HepG2 (cell line): ENCODE results near the gene ZBTB37. TPM values are rescaled to one million over a fixed set of nuclear protein-coding genes. Genes with fewer than 3 reads are reported as not detected.
A peak's percentile ranks its signal among the peaks of the same experiment; 100 is the strongest.

ENCODE experiments used
- ELF4 ChIP-seq: sonication (generic); formaldehyde crosslinking; IDR thresholded peaks from 2 replicates; pipeline ENCODE4 v1.5.0; 2020; ENCODE audit warnings: missing genetic modification reagents, mild to moderate bottlenecking, moderate library complexity, borderline replicate concordance
- HMG20A ChIP-seq: IDR thresholded peaks from 2 replicates; pipeline ENCODE4 v1.6.1; 2016; ENCODE audit warnings: borderline replicate concordance
- HOMEZ ChIP-seq: IDR thresholded peaks from 2 replicates; pipeline ENCODE4 v1.6.1; 2016; ENCODE audit warnings: low read depth
- IKZF1 ChIP-seq: fragments of 450-650 bp; IDR thresholded peaks from 2 replicates; pipeline ENCODE4 v1.7.1; 2016
- MIXL1 ChIP-seq: IDR thresholded peaks from 2 replicates; pipeline ENCODE4 v1.6.1; 2016
- MXI1 ChIP-seq: IDR thresholded peaks from 3 replicates; pipeline ENCODE4 v1.6.1; 2012; ENCODE audit warnings: low read depth, low read length, inconsistent platforms, borderline replicate concordance
- NFIB ChIP-seq: sonication (generic); formaldehyde crosslinking; IDR thresholded peaks from 2 replicates; pipeline ENCODE4 v1.9.0; 2021; ENCODE audit warnings: missing genetic modification reagents, mild to moderate bottlenecking, borderline replicate concordance
- NR0B2 ChIP-seq: sonication (generic); formaldehyde crosslinking; IDR thresholded peaks from 2 replicates; pipeline ENCODE4 v1.4.0; 2020; ENCODE audit warnings: mild to moderate bottlenecking, missing genetic modification reagents
- PLSCR1 ChIP-seq: sonication (generic); formaldehyde crosslinking; IDR thresholded peaks from 2 replicates; pipeline ENCODE4 v1.5.0; 2020; ENCODE audit warnings: missing genetic modification reagents, mild to moderate bottlenecking, borderline replicate concordance
- PREB ChIP-seq: sonication (generic); formaldehyde crosslinking; IDR thresholded peaks from 2 replicates; pipeline ENCODE4 v1.4.0; 2020; ENCODE audit warnings: missing genetic modification reagents
- SATB2 ChIP-seq: sonication (generic); formaldehyde crosslinking; IDR thresholded peaks from 2 replicates; pipeline ENCODE4 v1.5.0; 2020; ENCODE audit warnings: missing genetic modification reagents
- SCMH1 ChIP-seq: sonication (generic); formaldehyde crosslinking; IDR thresholded peaks from 2 replicates; pipeline ENCODE4 v1.9.0; 2021; ENCODE audit warnings: missing genetic modification reagents, mild to moderate bottlenecking, borderline replicate concordance
- TEAD3 ChIP-seq: optimal IDR thresholded peaks from 2 replicates; pipeline ENCODE3; 2016; ENCODE audit warnings: borderline replicate concordance
- TOPORS ChIP-seq: sonication (generic); formaldehyde crosslinking; IDR thresholded peaks from 2 replicates; pipeline ENCODE4 v1.8.0; 2023; ENCODE audit warnings: mild to moderate bottlenecking, missing genetic modification reagents
- U2AF2 ChIP-seq: fragments of 200-400 bp; formaldehyde crosslinking; IDR thresholded peaks from 2 replicates; pipeline ENCODE4 v1.6.1; 2017; ENCODE audit warnings: low read depth, mild to moderate bottlenecking, low read length
- ZNF224 ChIP-seq: sonication (generic); formaldehyde crosslinking; IDR thresholded peaks from 2 replicates; pipeline ENCODE4 v1.5.0; 2020; ENCODE audit warnings: mild to moderate bottlenecking, missing genetic modification reagents
- ZNF432 ChIP-seq: sonication (generic); formaldehyde crosslinking; IDR thresholded peaks from 2 replicates; pipeline ENCODE4 v1.5.0; 2020; ENCODE audit warnings: missing genetic modification reagents, mild to moderate bottlenecking, borderline replicate concordance
- ZNF780A ChIP-seq: sonication (generic); formaldehyde crosslinking; IDR thresholded peaks from 2 replicates; pipeline ENCODE4 v1.8.0; 2022; ENCODE audit warnings: mild to moderate bottlenecking, missing genetic modification reagents, moderate library complexity
- polyA plus RNA-seq, 8 experiments: library from polyadenylated mRNA; depleted of rRNA in 3 of 8; stranded (reverse) in 7 of 8; unstranded in 1 of 8; fragments of >200 nt; fragmentation: Illumina TruSeq in 4 of 8; extraction: Trizol in 4 of 8; gene quantifications; 2 replicates each; pipeline versions ENCODE4 v1.2.1 to v1.2.3, GENCODE V29; 2011 to 2016; ENCODE audit warnings: low read depth in 4 of 8, missing spikeins in 1 of 8, mixed read lengths in 1 of 8; ENCODE audit not compliant: insufficient read depth in 1 of 8
- total RNA-seq, 5 experiments: library from RNA; depleted of rRNA; stranded (reverse); fragments of >200 nt; fragmentation: Illumina TruSeq; extraction: Trizol; gene quantifications; 2 replicates each; pipeline ENCODE4 v1.2.3, GENCODE V29; 2016; ENCODE audit warnings: low read depth in 1 of 5
- TF ChIP-seq, protein P1 (sequence below): sonication (generic); formaldehyde crosslinking; IDR thresholded peaks from 2 replicates; pipeline ENCODE4 v1.8.1; 2023; ENCODE audit warnings: mild to moderate bottlenecking, missing genetic modification reagents
- TF ChIP-seq, protein P2 (sequence below): sonication (generic); formaldehyde crosslinking; IDR thresholded peaks from 2 replicates; pipeline ENCODE4 v1.4.0; 2020; ENCODE audit warnings: mild to moderate bottlenecking, missing genetic modification reagents

The ZBTB37 gene
- total and polyA plus RNA-seq, 2 of the 13 experiments (the other 11 are each of a cell fraction or from before 2014, with no cell fraction given): 2.6 to 7.7 TPM

DNA sequence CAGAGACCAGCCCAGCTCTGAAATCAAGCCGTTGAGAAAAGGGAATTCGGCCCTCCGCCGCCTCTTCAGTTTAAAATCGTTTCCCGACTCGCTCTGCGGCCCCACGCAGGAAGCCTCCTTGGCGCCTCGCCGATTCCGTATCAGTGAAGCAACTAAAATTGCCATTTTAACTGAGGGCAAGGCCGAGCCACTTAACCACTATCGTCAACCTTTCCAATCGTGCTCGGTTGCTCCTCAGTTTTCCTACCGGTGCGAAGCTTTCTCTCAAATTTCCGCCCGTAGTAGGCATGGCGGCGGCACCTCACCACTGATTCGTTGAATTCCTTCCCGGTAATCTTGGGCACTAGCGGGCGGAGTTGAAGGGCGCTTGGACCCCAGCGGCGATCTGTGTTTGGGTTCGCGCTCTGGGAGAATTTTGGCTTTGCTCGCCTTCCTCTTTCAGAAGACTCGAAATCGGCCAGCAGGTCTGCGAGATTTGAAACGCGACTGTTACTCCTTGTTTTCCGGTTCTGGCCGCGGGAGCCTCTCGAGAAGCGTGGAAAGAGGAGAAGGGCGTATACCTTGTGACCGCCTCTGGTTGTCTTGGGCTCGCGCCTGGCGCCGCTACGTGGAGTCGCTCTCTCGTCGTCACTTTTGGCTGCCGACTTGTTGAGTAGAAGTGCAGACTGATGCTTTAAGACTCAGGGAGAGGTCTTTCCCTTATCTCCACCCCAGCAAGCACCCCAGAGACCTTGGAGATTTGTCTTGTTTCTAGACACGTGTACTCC is 43.7 kb upstream of the ZBTB37 start, which contains the start of the genes CENPL and DARS2 (continued):
- no peak for TF ChIP-seq PREB (CRISPR knock-in tag)
- TF ChIP-seq TEAD3: no peak
- no peak for TF ChIP-seq TOPORS (CRISPR knock-in tag)
- TF ChIP-seq, protein P1, sequence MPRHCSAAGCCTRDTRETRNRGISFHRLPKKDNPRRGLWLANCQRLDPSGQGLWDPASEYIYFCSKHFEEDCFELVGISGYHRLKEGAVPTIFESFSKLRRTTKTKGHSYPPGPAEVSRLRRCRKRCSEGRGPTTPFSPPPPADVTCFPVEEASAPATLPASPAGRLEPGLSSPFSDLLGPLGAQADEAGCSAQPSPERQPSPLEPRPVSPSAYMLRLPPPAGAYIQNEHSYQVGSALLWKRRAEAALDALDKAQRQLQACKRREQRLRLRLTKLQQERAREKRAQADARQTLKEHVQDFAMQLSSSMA (CRISPR knock-in tag): 0 out of 2 replicates have a peak, but pooled peaks have one; percentile 10
- TF ChIP-seq U2AF2: no peak
- TF ChIP-seq SATB2 (CRISPR knock-in tag): no peak
- TF ChIP-seq, protein P2, sequence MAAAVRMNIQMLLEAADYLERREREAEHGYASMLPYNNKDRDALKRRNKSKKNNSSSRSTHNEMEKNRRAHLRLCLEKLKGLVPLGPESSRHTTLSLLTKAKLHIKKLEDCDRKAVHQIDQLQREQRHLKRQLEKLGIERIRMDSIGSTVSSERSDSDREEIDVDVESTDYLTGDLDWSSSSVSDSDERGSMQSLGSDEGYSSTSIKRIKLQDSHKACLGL: no peak
- TF ChIP-seq NFIB (CRISPR knock-in tag): no peak
- TF ChIP-seq MXI1: peak; percentile 49; the same call in 1 of the 3 replicates
- peak; percentile 37 for TF ChIP-seq HOMEZ
- peak; percentile 90 for TF ChIP-seq ELF4
- peak; percentile 17; the same call in 1 of the 2 replicates for TF ChIP-seq NR0B2 (CRISPR knock-in tag)
- TF ChIP-seq IKZF1: no peak
- TF ChIP-seq HMG20A (CRISPR knock-in tag): no peak
- TF ChIP-seq ZNF780A: no peak
- no peak for TF ChIP-seq ZNF432 (CRISPR knock-in tag)
- peak; percentile 100 for TF ChIP-seq MIXL1 (CRISPR knock-in tag)
- TF ChIP-seq SCMH1 (CRISPR knock-in tag): no peak
- no peak for TF ChIP-seq PLSCR1 (CRISPR knock-in tag)
- no peak for TF ChIP-seq ZNF224 (CRISPR knock-in tag)
